Fibroblast of lung (primary cell): ENCODE data around the gene RPAIN. TPM values are rescaled to one million over a fixed set of nuclear protein-coding genes. Genes with fewer than 3 reads are reported as not detected.

Experiments used
- DNase-seq, 2 donors: peaks; one replicate each; pipeline versions ENCODE4 v3.0.0 to v3.0.0-alpha.2; 2010; ENCODE audit warnings: low read depth in 2 of 2
- H2AFZ ChIP-seq: 2 replicates; pipeline ENCODE4 v1.5.1; 2012; ENCODE audit warnings: low read length, control low read depth, inconsistent platforms
- H3K27ac ChIP-seq: 2 replicates; pipeline ENCODE4 v1.5.1; 2011; ENCODE audit warnings: low read length, control low read depth; ENCODE audit not compliant: insufficient read depth
- H3K27me3 ChIP-seq: 2 replicates; pipeline ENCODE4 v1.5.1; 2011; ENCODE audit warnings: mild to moderate bottlenecking, low read length; ENCODE audit not compliant: control insufficient read depth, insufficient read depth
- H3K36me3 ChIP-seq: 2 replicates; pipeline ENCODE4 v1.5.1; 2011; ENCODE audit warnings: low read length; ENCODE audit not compliant: control insufficient read depth, insufficient read depth
- H3K4me1 ChIP-seq: 2 replicates; pipeline ENCODE4 v1.5.1; 2011; ENCODE audit warnings: low read length; ENCODE audit not compliant: control insufficient read depth, insufficient read depth; ENCODE audit errors: extremely low read depth
- H3K4me2 ChIP-seq: 2 replicates; pipeline ENCODE4 v1.5.1; 2011; ENCODE audit warnings: low read length, control low read depth; ENCODE audit not compliant: insufficient read depth; ENCODE audit errors: extremely low read depth
- H3K4me3 ChIP-seq, 4 experiments: fragments of 200-600 bp in 1 of 4; sonication (generic) in 1 of 4; replicated peaks in 1 of 4; 2 replicates each; pipeline ENCODE4 v1.5.1; 2011 to 2016; ENCODE audit warnings: low read length in 4 of 4, low read depth in 3 of 4, mild to moderate bottlenecking in 3 of 4, control low read depth in 2 of 4, inconsistent platforms in 1 of 4, mixed read lengths in 1 of 4; ENCODE audit not compliant: insufficient read depth in 1 of 4; ENCODE audit errors: control extremely low read depth in 1 of 4
- H3K79me2 ChIP-seq: 2 replicates; pipeline ENCODE4 v1.5.1; 2012; ENCODE audit warnings: mild to moderate bottlenecking, low read length, inconsistent platforms; ENCODE audit not compliant: control insufficient read depth, insufficient read depth
- H3K9ac ChIP-seq: 2 replicates; pipeline ENCODE4 v1.5.1; 2011; ENCODE audit warnings: mild to moderate bottlenecking, low read length, control low read depth; ENCODE audit not compliant: insufficient read depth
- H3K9me3 ChIP-seq: 2 replicates; pipeline ENCODE4 v1.5.1; 2012; ENCODE audit warnings: low read depth, low read length; ENCODE audit not compliant: control insufficient read depth, insufficient read depth
- H4K20me1 ChIP-seq: 2 replicates; pipeline ENCODE4 v1.5.1; 2011; ENCODE audit warnings: low read length; ENCODE audit not compliant: control insufficient read depth, insufficient read depth; ENCODE audit errors: extremely low read depth
- EZH2 ChIP-seq: IDR thresholded peaks from 2 replicates; pipeline ENCODE4 v1.5.1; 2012; ENCODE audit warnings: low read length, control low read depth, mild to moderate bottlenecking; ENCODE audit errors: missing control alignments
- polyA plus RNA-seq, 2 donors: library from polyadenylated mRNA; depleted of rRNA in 1 of 2; stranded (reverse) in 1 of 2; unstranded in 1 of 2; fragments of >200 nt; gene quantifications; 2 replicates each; pipeline ENCODE4 v1.2.1, GENCODE V29; 2011 to 2012; ENCODE audit warnings: missing spikeins in 1 of 2
- total RNA-seq: library from RNA; depleted of rRNA; stranded (reverse); fragments of >200 nt; gene quantifications from 2 replicates; pipeline ENCODE4 v1.2.1, GENCODE V29; 2014
- TF ChIP-seq, protein P1 (sequence below), 2 donors: IDR thresholded peaks in 1 of 2; conservative IDR thresholded peaks in 1 of 2; 1 replicate in 1 of 2; 2 replicates in 1 of 2; pipeline ENCODE4 v1.5.1; 2011 to 2012; ENCODE audit warnings: low read length in 2 of 2, control low read depth in 1 of 2, inconsistent platforms in 1 of 2, low read depth in 1 of 2, mild to moderate bottlenecking in 1 of 2

The RPAIN gene
- total and polyA plus RNA-seq, 2 donors (not counting 1 experiment from before 2014, with no cell fraction given): 21.4 to 53.3 TPM

DNA sequence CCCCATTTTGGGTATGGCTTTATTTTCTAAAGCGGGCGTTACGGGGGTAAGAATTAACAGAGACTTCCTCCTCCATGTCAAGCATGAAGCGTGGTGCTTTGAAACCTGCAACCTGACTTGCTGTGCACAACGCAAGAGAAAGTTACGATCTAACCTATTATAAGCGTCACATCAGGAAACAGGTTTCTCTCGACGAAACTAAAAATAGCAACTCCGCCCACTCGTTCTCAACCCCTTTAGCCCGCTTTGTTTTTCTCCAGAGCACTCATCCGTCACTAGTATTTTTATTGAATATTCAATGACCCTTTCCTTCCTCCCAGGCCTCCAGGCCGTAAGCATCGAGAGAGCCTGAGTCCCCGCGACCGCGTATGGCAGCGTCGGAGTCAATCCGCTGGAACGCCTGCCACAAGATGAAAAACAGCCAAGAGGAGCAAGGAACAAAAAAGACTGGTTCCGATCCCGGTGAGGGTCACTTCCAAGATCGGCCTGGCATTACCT is 1.1 kb upstream of the RPAIN start:
- peaks cover 36% of the 10 kb centered on the region for H3K79me2 ChIP-seq
- H3K36me3 ChIP-seq: peaks cover 2% of the 10 kb centered on the region
- peaks cover 8% of the 10 kb centered on the region for H3K4me1 ChIP-seq
- peak overlapping the region; percentile 93 for H2AFZ ChIP-seq
- peak; percentile 41 to 52 for DNase-seq
- H3K27ac ChIP-seq: peak overlapping the region; percentile 88
- peak overlapping the region; percentile 89 for H3K4me2 ChIP-seq
- no peaks in the 10 kb centered on the region for H3K9me3 ChIP-seq
- H3K4me3 ChIP-seq: peak overlapping the region; percentile 77 to 89 (median 82)
- H3K9ac ChIP-seq: peak overlapping the region; percentile 81
- H3K27me3 ChIP-seq: no peaks in the 10 kb centered on the region
- H4K20me1 ChIP-seq: no peaks in the 10 kb centered on the region
- no peak for TF ChIP-seq EZH2

DNA sequence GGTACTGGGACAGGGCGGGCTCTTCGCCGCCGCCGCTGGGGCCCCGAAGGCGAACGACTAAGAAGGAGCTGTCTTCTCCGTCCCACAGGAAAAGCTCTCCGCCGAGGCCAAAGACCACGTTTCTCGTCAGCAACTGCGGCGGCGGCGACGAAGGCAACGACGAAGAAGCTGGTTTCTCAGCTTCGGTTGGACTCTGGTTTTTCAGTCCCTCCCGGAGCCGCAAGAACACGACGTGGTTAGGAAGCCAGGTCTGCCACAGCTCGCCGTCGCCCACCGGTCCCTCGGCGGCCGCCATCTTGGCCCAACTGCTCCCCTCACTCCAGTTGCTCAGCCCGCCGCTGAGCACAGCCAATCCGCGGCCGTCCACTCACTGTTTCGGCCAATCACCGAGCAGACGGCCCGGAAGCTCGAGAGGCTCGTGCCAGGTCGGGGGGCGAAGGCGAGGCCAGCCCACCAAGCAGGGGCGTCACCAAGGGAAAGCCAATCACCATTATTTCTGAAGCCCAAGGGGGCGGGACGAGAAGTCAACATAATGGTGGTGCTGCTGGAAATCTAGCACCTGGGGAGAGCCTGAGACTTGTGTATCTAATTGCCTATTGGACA is 525 bp upstream of the RPAIN start, which contains the start of gene NUP88:
Gene NUP88, minus strand, starts transcription at position 307 of the 603 bp plus-strand sequence. Its CDS starts 12 bp downstream, at position 295.
- Histone ChIP-seq H3K27ac (peak within 1 kb of the TSS; percentile 88), H3K9me3 (no peaks in the 10 kb centered on the region), H4K20me1 (no peaks in the 10 kb centered on the region), H3K4me3 (peak within 1 kb of the TSS; percentile 77 to 89 (median 82)), H3K9ac (peak within 1 kb of the TSS; percentile 81), H3K4me2 (peak within 1 kb of the TSS; percentile 89), H3K27me3 (no peaks in the 10 kb centered on the region), H3K4me1 (peaks cover 8% of the 10 kb centered on the region), H2AFZ (peak within 1 kb of the TSS; percentile 93), H3K36me3 (peaks cover 2% of the 10 kb centered on the region), H3K79me2 (peaks cover 36% of the 10 kb centered on the region)
- TF ChIP-seq, protein P1, sequence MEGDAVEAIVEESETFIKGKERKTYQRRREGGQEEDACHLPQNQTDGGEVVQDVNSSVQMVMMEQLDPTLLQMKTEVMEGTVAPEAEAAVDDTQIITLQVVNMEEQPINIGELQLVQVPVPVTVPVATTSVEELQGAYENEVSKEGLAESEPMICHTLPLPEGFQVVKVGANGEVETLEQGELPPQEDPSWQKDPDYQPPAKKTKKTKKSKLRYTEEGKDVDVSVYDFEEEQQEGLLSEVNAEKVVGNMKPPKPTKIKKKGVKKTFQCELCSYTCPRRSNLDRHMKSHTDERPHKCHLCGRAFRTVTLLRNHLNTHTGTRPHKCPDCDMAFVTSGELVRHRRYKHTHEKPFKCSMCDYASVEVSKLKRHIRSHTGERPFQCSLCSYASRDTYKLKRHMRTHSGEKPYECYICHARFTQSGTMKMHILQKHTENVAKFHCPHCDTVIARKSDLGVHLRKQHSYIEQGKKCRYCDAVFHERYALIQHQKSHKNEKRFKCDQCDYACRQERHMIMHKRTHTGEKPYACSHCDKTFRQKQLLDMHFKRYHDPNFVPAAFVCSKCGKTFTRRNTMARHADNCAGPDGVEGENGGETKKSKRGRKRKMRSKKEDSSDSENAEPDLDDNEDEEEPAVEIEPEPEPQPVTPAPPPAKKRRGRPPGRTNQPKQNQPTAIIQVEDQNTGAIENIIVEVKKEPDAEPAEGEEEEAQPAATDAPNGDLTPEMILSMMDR (conservative IDR thresholded peaks at IDR 0.05 in 1 of 2, IDR thresholded peaks at IDR 0.05 in 1 of 2; ENCODE audit: low read depth in 1 of 2, low read length in 2 of 2): no peak
- TF ChIP-seq EZH2: no peak
- DNase-seq: peak; percentile 97 to 98

DNA sequence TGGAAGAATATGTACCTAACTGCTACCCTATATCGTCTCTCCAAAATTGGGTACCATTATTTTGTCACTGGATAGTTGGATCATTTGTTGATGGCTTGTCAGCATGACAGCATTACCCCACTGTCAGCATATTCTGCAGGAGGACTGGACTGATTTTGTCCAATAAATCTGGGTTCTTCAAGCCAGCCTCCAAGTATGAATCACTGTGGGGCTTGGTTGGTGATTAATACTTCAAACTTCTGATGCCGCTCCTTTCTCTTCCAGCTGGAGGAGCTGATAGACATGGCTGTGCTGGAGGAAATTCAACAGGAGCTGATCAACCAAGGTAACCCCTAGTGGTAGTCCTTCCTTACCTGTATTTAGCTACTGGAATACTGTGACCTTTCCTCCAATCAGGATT is 2.5 kb downstream of the RPAIN start:
- Histone ChIP-seq H3K79me2 (peaks cover 27% of the 10 kb centered on the region), H3K4me3 (no peak overlapping the region), H3K9ac (no peak overlapping the region), H3K27me3 (no peaks in the 10 kb centered on the region), H3K9me3 (no peaks in the 10 kb centered on the region), H3K4me2 (no peak overlapping the region), H4K20me1 (no peaks in the 10 kb centered on the region), H3K4me1 (peaks cover 8% of the 10 kb centered on the region), H3K36me3 (no peaks in the 10 kb centered on the region), H2AFZ (no peak overlapping the region), H3K27ac (peak overlapping the region; percentile 7)
- TF ChIP-seq EZH2: no peak
- TF ChIP-seq, protein P1 (conservative IDR thresholded peaks at IDR 0.05 in 1 of 2, IDR thresholded peaks at IDR 0.05 in 1 of 2; ENCODE audit: low read depth in 1 of 2, low read length in 2 of 2): no peak
- DNase-seq: peak; percentile 49 to 78
